DOHH2 (cell line): ENCODE data around the gene CDH4.

Experiments
- H3F3A ChIP-seq: fragments of 200-600 bp; sonication (generic), shearing (Covaris generic); 2 replicates; pipeline ENCODE4 v1.6.0; 2016; ENCODE audit warnings: antibody characterized with exemption, mild to moderate bottlenecking; ENCODE audit not compliant: control insufficient read depth, insufficient read depth
- H3K27ac ChIP-seq: fragments of 200-600 bp; sonication (generic); 2 replicates; pipeline ENCODE4 v1.5.1; 2014; ENCODE audit warnings: low read depth, mild to moderate bottlenecking, low read length, moderate library complexity
- H3K27me3 ChIP-seq: fragments of 200-600 bp; sonication (generic); 2 replicates; pipeline ENCODE4 v1.6.1; 2014; ENCODE audit warnings: mild to moderate bottlenecking, low read length, mixed read lengths; ENCODE audit not compliant: control insufficient read depth
- H3K36me3 ChIP-seq: fragments of 200-600 bp; sonication (generic); 2 replicates; pipeline ENCODE4 v1.6.1; 2014; ENCODE audit warnings: mild to moderate bottlenecking, low read length, moderate library complexity, mixed read lengths; ENCODE audit not compliant: control insufficient read depth
- H3K4me1 ChIP-seq: fragments of 200-600 bp; sonication (generic); 2 replicates; pipeline ENCODE4 v1.6.1; 2014; ENCODE audit warnings: mild to moderate bottlenecking, low read length, mixed read lengths; ENCODE audit not compliant: control insufficient read depth
- H3K4me2 ChIP-seq: fragments of 200-600 bp; sonication (generic); 2 replicates; pipeline ENCODE4 v1.6.0; 2014; ENCODE audit warnings: mild to moderate bottlenecking, low read length, moderate library complexity
- H3K4me3 ChIP-seq: fragments of 200-600 bp; sonication (generic); 2 replicates; pipeline ENCODE4 v1.5.1; 2014; ENCODE audit warnings: mild to moderate bottlenecking, low read length, mixed read lengths
- H3K79me2 ChIP-seq: fragments of 200-600 bp; sonication (generic); 2 replicates; pipeline ENCODE4 v1.6.1; 2014; ENCODE audit warnings: mild to moderate bottlenecking, low read length, mixed read lengths; ENCODE audit not compliant: control insufficient read depth
- H3K9me2 ChIP-seq: fragments of 200-600 bp; sonication (generic); replicated peaks from 2 replicates; pipeline ENCODE4 v1.6.1; 2014; ENCODE audit warnings: mild to moderate bottlenecking, low read length, mixed read lengths; ENCODE audit not compliant: control insufficient read depth
- H3K9me3 ChIP-seq: fragments of 200-600 bp; sonication (generic); 2 replicates; pipeline ENCODE4 v1.6.1; 2014; ENCODE audit warnings: antibody characterized with exemption, low read length, mixed read lengths; ENCODE audit not compliant: control insufficient read depth, insufficient read depth
- H4K20me1 ChIP-seq: fragments of 200-600 bp; sonication (generic); 2 replicates; pipeline ENCODE4 v1.6.0; 2014; ENCODE audit warnings: low read depth, mild to moderate bottlenecking, antibody characterized with exemption, low read length, moderate library complexity; ENCODE audit not compliant: control insufficient read depth, insufficient read depth
- EZH2phosphoT487 ChIP-seq: fragments of 200-600 bp; sonication (generic); IDR thresholded peaks from 2 replicates; pipeline ENCODE4 v1.6.1; 2017; ENCODE audit warnings: borderline replicate concordance, mild to moderate bottlenecking, antibody characterized with exemption, low read length, moderate library complexity, mixed read lengths
- TF ChIP-seq, protein P1 (sequence below): fragments of 200-600 bp; sonication (generic); IDR thresholded peaks from one replicate; pipeline ENCODE4 v1.5.1; 2014; ENCODE audit warnings: antibody characterized with exemption, mild to moderate bottlenecking, low read depth, low read length; ENCODE audit not compliant: poor library complexity, severe bottlenecking

CDH4 gene

DNA sequence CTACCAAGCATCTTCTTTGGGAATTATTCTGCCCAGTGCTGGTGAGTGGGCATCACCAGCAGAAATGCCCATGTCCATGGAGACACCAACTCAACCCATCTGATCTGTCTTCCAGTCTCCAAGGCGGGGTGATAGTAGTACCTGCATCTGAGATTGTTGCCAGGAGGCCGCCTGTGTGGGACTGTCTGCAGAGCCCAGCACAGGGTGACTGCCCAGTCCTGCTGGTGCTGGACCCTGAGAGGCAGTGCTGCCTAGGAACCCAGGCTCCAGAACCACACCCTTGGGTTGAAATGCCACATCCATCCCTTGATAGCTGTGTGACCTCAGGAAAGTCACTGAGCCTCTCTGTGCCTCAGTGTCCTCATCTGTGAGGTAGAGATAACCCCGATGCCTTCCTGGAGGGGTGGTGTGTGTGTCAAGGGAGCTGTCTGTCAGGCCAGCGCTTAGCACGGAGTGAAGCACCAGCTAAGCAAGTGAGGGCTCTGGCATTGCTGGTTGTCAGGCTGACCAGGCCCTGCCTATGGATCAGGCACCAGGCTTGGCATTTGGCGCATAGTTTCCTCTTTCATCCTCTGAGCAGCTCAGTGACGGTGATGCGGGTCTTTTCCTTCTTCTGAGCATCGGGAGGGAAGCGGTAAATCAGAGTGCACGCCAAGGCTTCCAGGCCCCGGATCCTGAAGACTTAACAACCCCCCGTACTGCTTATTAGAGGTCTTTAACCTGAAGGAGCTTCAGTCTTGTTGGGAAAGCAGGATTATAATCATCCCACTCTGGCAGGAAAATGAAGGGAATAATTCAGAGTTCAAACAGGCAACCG, 268.2 kb downstream of the CDH4 start:
- Histone ChIP-seq H3K4me2 (no peak overlapping the region), H3K27ac (no peak overlapping the region), H3K36me3 (no peaks in the 10 kb centered on the region), H3K9me3 (no peaks in the 10 kb centered on the region), H3K27me3 (no peaks in the 10 kb centered on the region), H4K20me1 (no peaks in the 10 kb centered on the region), H3K4me3 (no peak overlapping the region), H3K4me1 (no peaks in the 10 kb centered on the region), H3K9me2 (no peaks in the 10 kb centered on the region), H3F3A (no peaks in the 10 kb centered on the region), H3K79me2 (no peaks in the 10 kb centered on the region)
- TF ChIP-seq, protein P1, sequence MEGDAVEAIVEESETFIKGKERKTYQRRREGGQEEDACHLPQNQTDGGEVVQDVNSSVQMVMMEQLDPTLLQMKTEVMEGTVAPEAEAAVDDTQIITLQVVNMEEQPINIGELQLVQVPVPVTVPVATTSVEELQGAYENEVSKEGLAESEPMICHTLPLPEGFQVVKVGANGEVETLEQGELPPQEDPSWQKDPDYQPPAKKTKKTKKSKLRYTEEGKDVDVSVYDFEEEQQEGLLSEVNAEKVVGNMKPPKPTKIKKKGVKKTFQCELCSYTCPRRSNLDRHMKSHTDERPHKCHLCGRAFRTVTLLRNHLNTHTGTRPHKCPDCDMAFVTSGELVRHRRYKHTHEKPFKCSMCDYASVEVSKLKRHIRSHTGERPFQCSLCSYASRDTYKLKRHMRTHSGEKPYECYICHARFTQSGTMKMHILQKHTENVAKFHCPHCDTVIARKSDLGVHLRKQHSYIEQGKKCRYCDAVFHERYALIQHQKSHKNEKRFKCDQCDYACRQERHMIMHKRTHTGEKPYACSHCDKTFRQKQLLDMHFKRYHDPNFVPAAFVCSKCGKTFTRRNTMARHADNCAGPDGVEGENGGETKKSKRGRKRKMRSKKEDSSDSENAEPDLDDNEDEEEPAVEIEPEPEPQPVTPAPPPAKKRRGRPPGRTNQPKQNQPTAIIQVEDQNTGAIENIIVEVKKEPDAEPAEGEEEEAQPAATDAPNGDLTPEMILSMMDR = no peak
- TF ChIP-seq EZH2phosphoT487 = no peak

DNA sequence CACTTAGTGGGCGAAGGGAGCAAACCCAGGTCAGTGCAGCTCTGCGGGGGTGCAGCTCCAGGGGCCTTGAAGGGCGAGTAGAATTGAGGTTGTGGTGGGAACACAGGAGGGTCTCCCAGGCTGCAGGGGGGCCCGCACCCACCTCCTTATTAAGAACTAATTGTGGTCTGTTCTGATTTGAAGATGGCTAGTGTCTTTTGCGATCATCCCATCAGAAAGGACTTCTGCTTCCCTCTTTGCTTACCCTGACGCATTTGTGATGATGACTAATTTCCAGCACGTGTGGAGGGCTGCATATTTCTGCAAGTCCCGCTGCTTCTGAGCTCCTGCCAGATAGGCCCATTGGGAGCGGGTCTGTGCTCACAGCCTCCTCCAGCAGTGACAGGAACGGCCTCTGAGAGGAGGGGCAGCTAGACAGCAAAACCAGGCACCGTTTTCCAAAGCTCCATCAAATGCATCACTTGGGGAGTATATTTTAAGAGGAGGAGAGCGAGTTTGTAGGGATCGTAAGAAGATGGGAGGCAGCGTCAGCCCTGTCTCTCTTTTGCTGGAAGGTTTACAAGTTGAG, 268.9 kb downstream of the CDH4 start:
- no peaks in the 10 kb centered on the region for H3K27me3 ChIP-seq
- H3K27ac ChIP-seq = no peak overlapping the region
- no peaks in the 10 kb centered on the region for H3K9me3 ChIP-seq
- H3K4me3 ChIP-seq = no peak overlapping the region
- H4K20me1 ChIP-seq = no peaks in the 10 kb centered on the region
- no peak overlapping the region for H3K4me2 ChIP-seq
- no peaks in the 10 kb centered on the region for H3K4me1 ChIP-seq
- H3K79me2 ChIP-seq = no peaks in the 10 kb centered on the region
- no peaks in the 10 kb centered on the region for H3K36me3 ChIP-seq
- no peaks in the 10 kb centered on the region for H3F3A ChIP-seq
- H3K9me2 ChIP-seq = no peaks in the 10 kb centered on the region
- TF ChIP-seq EZH2phosphoT487 = no peak
- TF ChIP-seq, protein P1 = no peak

DNA sequence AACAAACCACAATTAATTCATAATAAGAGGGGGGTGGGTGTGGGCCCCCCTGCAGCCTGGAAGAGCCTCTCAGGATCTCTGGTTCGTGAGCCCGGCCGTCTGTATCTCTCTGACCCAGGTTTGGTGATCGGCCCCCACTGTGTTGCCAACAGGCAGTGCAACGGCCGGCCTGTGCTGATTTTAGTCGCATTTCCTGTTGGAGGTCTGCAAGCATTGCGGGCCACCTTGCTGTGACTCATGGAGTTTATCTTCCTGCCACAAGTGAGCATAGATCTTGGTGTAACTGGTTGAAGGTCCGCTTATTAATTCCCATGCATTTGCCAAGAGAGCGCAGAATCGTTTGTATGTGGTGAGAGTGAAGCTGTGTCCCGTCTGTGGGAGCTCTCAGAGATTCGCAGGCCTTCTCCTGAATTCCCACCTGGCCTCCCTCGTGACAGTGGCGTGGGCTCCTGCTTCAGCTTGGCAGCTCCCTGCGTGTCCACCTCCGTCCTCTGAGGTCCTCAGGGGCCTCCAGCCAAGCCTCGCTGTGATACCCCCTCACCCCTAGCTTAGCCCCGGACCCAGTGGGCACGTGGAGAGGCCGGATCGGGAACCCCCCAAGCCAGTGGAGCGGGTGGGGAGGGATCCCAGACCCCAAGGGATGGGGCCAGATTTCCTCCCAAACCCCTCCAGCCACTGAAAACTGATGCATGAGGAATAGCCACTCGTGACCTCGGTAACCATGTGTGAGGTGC, 269.8 kb downstream of the CDH4 start:
- no peaks in the 10 kb centered on the region for H3K4me1 ChIP-seq
- H3K27ac ChIP-seq = no peak overlapping the region
- no peaks in the 10 kb centered on the region for H4K20me1 ChIP-seq
- no peaks in the 10 kb centered on the region for H3K27me3 ChIP-seq
- H3F3A ChIP-seq = no peaks in the 10 kb centered on the region
- H3K9me3 ChIP-seq = no peaks in the 10 kb centered on the region
- H3K79me2 ChIP-seq = no peaks in the 10 kb centered on the region
- H3K36me3 ChIP-seq = no peaks in the 10 kb centered on the region
- no peak overlapping the region for H3K4me2 ChIP-seq
- no peaks in the 10 kb centered on the region for H3K9me2 ChIP-seq
- TF ChIP-seq, protein P1 = no peak
- TF ChIP-seq EZH2phosphoT487 = no peak
- no peak overlapping the region for H3K4me3 ChIP-seq
